Activated naive CD8-positive, alpha-beta T cell treated with anti-CD3 and anti-CD28 coated beads for 36 hours (primary cell): ENCODE data around the gene POMT2. TPM values are rescaled to one million over a fixed set of nuclear protein-coding genes. Genes with fewer than 3 reads are reported as not detected.

Source experiments
- DNase-seq: peaks from one replicate; pipeline ENCODE4 v3.0.0; 2021
- H3K27ac Mint-ChIP-seq: one replicate; pipeline ENCODE4 v1.8.0; 2022; ENCODE audit warnings: mild to moderate bottlenecking, moderate library complexity, mixed read lengths
- H3K27me3 Mint-ChIP-seq: one replicate; pipeline ENCODE4 v1.8.0; 2022; ENCODE audit warnings: mild to moderate bottlenecking, mixed read lengths
- H3K36me3 Mint-ChIP-seq: one replicate; pipeline ENCODE4 v1.8.0; 2021; ENCODE audit warnings: mild to moderate bottlenecking, mixed read lengths
- H3K4me1 Mint-ChIP-seq: one replicate; pipeline ENCODE4 v1.8.0; 2021; ENCODE audit warnings: mixed read lengths
- H3K4me3 Mint-ChIP-seq: one replicate; pipeline ENCODE4 v1.8.0; 2022; ENCODE audit warnings: mild to moderate bottlenecking, moderate library complexity, mixed read lengths
- H3K9me3 Mint-ChIP-seq: one replicate; pipeline ENCODE4 v1.8.0; 2022; ENCODE audit warnings: mixed read lengths
- total RNA-seq, 2 experiments: library from RNA; stranded (reverse); gene quantifications; one replicate each; pipeline ENCODE4 v1.2.3, GENCODE V29; 2021

POMT2 gene
- total RNA-seq, 2 experiments from 2014 or later = 14.2 to 18.1 TPM

- H3K36me3 Mint-ChIP-seq = no peaks in the 10 kb centered on the region
- DNase-seq = no peak
- no peak overlapping the region for H3K4me3 Mint-ChIP-seq
- peaks cover 4% of the 10 kb centered on the region for H3K27me3 Mint-ChIP-seq
- H3K4me1 Mint-ChIP-seq = no peaks in the 10 kb centered on the region
- H3K9me3 Mint-ChIP-seq = no peaks in the 10 kb centered on the region
- no peak overlapping the region for H3K27ac Mint-ChIP-seq
Measured at GRCh38 chr14:77256694-77257093, 64.0 kb downstream of the POMT2 start.

GRCh38 chr14:77253333-77254190 lies 67.1 kb downstream of the POMT2 start:
- no peaks in the 10 kb centered on the region for H3K4me1 Mint-ChIP-seq
- no peak for DNase-seq
- H3K9me3 Mint-ChIP-seq = no peaks in the 10 kb centered on the region
- H3K27ac Mint-ChIP-seq = no peak overlapping the region
- H3K4me3 Mint-ChIP-seq = no peak overlapping the region
- no peaks in the 10 kb centered on the region for H3K27me3 Mint-ChIP-seq
- no peaks in the 10 kb centered on the region for H3K36me3 Mint-ChIP-seq

GRCh38 chr14:77251870-77252269 lies 68.8 kb downstream of the POMT2 start:
- no peaks in the 10 kb centered on the region for H3K36me3 Mint-ChIP-seq
- DNase-seq = no peak
- no peak overlapping the region for H3K27ac Mint-ChIP-seq
- H3K4me3 Mint-ChIP-seq = no peak overlapping the region
- no peaks in the 10 kb centered on the region for H3K4me1 Mint-ChIP-seq
- H3K27me3 Mint-ChIP-seq = no peaks in the 10 kb centered on the region
- H3K9me3 Mint-ChIP-seq = no peaks in the 10 kb centered on the region

GRCh38 chr14:77250927-77251326 lies 69.8 kb downstream of the POMT2 start:
- Mint-ChIP-seq H3K9me3 (no peaks in the 10 kb centered on the region), H3K27me3 (no peaks in the 10 kb centered on the region), H3K4me1 (no peaks in the 10 kb centered on the region), H3K4me3 (no peak overlapping the region), H3K36me3 (no peaks in the 10 kb centered on the region), H3K27ac (no peak overlapping the region)
- no peak for DNase-seq

GRCh38 chr14:77249286-77249685 lies 71.4 kb downstream of the POMT2 start:
- DNase-seq = no peak
- Mint-ChIP-seq H3K36me3 (no peaks in the 10 kb centered on the region), H3K9me3 (no peaks in the 10 kb centered on the region)

GRCh38 chr14:77248666-77249065 lies 72.0 kb downstream of the POMT2 start:
- H3K4me1 Mint-ChIP-seq = no peaks in the 10 kb centered on the region
- H3K9me3 Mint-ChIP-seq = no peaks in the 10 kb centered on the region
- no peaks in the 10 kb centered on the region for H3K36me3 Mint-ChIP-seq
- no peak overlapping the region for H3K27ac Mint-ChIP-seq
- no peak for DNase-seq
- no peak overlapping the region for H3K4me3 Mint-ChIP-seq
- H3K27me3 Mint-ChIP-seq = no peaks in the 10 kb centered on the region

More at GRCh38 chr14:77249286-77249685, 71.4 kb downstream of the POMT2 start:
- H3K27ac Mint-ChIP-seq = no peak overlapping the region
- no peaks in the 10 kb centered on the region for H3K4me1 Mint-ChIP-seq
- H3K27me3 Mint-ChIP-seq = no peaks in the 10 kb centered on the region
- no peak overlapping the region for H3K4me3 Mint-ChIP-seq

- no peaks in the 10 kb centered on the region for H3K9me3 Mint-ChIP-seq
- no peak overlapping the region for H3K4me3 Mint-ChIP-seq
- no peak for DNase-seq
- H3K4me1 Mint-ChIP-seq = no peaks in the 10 kb centered on the region
- H3K27ac Mint-ChIP-seq = no peak overlapping the region
- no peaks in the 10 kb centered on the region for H3K36me3 Mint-ChIP-seq
- H3K27me3 Mint-ChIP-seq = no peaks in the 10 kb centered on the region
Measured at GRCh38 chr14:77246784-77247183, 73.9 kb downstream of the POMT2 start.

- no peak for DNase-seq
- no peaks in the 10 kb centered on the region for H3K9me3 Mint-ChIP-seq
- no peaks in the 10 kb centered on the region for H3K27me3 Mint-ChIP-seq
- H3K4me3 Mint-ChIP-seq = no peak overlapping the region
- no peak overlapping the region for H3K27ac Mint-ChIP-seq
- H3K4me1 Mint-ChIP-seq = no peaks in the 10 kb centered on the region
- no peaks in the 10 kb centered on the region for H3K36me3 Mint-ChIP-seq
Measured at GRCh38 chr14:77245820-77246219, 74.9 kb downstream of the POMT2 start.

GRCh38 chr14:77243853-77244252 lies 76.8 kb downstream of the POMT2 start:
- Mint-ChIP-seq H3K9me3 (no peaks in the 10 kb centered on the region), H3K4me1 (no peaks in the 10 kb centered on the region), H3K4me3 (no peak overlapping the region), H3K27me3 (no peaks in the 10 kb centered on the region), H3K36me3 (no peaks in the 10 kb centered on the region), H3K27ac (no peak overlapping the region)
- no peak for DNase-seq

- H3K27ac Mint-ChIP-seq = no peak overlapping the region
- H3K4me3 Mint-ChIP-seq = no peak overlapping the region
- H3K4me1 Mint-ChIP-seq = no peaks in the 10 kb centered on the region
- H3K36me3 Mint-ChIP-seq = no peaks in the 10 kb centered on the region
- no peak for DNase-seq
- H3K27me3 Mint-ChIP-seq = no peaks in the 10 kb centered on the region
- no peaks in the 10 kb centered on the region for H3K9me3 Mint-ChIP-seq
Measured at GRCh38 chr14:77242752-77243151, 77.9 kb downstream of the POMT2 start.

- no peak overlapping the region for H3K4me3 Mint-ChIP-seq
- H3K9me3 Mint-ChIP-seq = no peaks in the 10 kb centered on the region
- no peak overlapping the region for H3K27ac Mint-ChIP-seq
- no peak for DNase-seq
- H3K4me1 Mint-ChIP-seq = no peaks in the 10 kb centered on the region
- no peaks in the 10 kb centered on the region for H3K27me3 Mint-ChIP-seq
- H3K36me3 Mint-ChIP-seq = no peaks in the 10 kb centered on the region
Measured at GRCh38 chr14:77241955-77242354, 78.7 kb downstream of the POMT2 start.

- H3K4me1 Mint-ChIP-seq = no peaks in the 10 kb centered on the region
- no peak overlapping the region for H3K27ac Mint-ChIP-seq
- H3K36me3 Mint-ChIP-seq = no peaks in the 10 kb centered on the region
- H3K9me3 Mint-ChIP-seq = no peaks in the 10 kb centered on the region
- no peak overlapping the region for H3K4me3 Mint-ChIP-seq
- H3K27me3 Mint-ChIP-seq = no peaks in the 10 kb centered on the region
- no peak for DNase-seq
Measured at GRCh38 chr14:77240336-77240915, 80.3 kb downstream of the POMT2 start.

GRCh38 chr14:77239412-77239811 lies 81.3 kb downstream of the POMT2 start:
- H3K9me3 Mint-ChIP-seq = no peaks in the 10 kb centered on the region
- no peak for DNase-seq
- H3K4me1 Mint-ChIP-seq = no peaks in the 10 kb centered on the region
- H3K4me3 Mint-ChIP-seq = no peak overlapping the region
- H3K27ac Mint-ChIP-seq = no peak overlapping the region
- no peaks in the 10 kb centered on the region for H3K27me3 Mint-ChIP-seq
- H3K36me3 Mint-ChIP-seq = no peaks in the 10 kb centered on the region

- Mint-ChIP-seq H3K4me1 (no peaks in the 10 kb centered on the region), H3K27ac (no peak overlapping the region), H3K27me3 (no peaks in the 10 kb centered on the region), H3K9me3 (no peaks in the 10 kb centered on the region), H3K4me3 (no peak overlapping the region), H3K36me3 (no peaks in the 10 kb centered on the region)
- no peak for DNase-seq
Measured at GRCh38 chr14:77238996-77239395, 81.7 kb downstream of the POMT2 start.

GRCh38 chr14:77238356-77238755 lies 82.3 kb downstream of the POMT2 start:
- H3K36me3 Mint-ChIP-seq = no peaks in the 10 kb centered on the region
- H3K4me3 Mint-ChIP-seq = no peak overlapping the region
- DNase-seq = no peak
- no peaks in the 10 kb centered on the region for H3K27me3 Mint-ChIP-seq
- H3K27ac Mint-ChIP-seq = no peak overlapping the region
- no peaks in the 10 kb centered on the region for H3K4me1 Mint-ChIP-seq
- H3K9me3 Mint-ChIP-seq = no peaks in the 10 kb centered on the region

GRCh38 chr14:77236814-77237213 lies 83.9 kb downstream of the POMT2 start:
- no peaks in the 10 kb centered on the region for H3K9me3 Mint-ChIP-seq
- H3K27ac Mint-ChIP-seq = no peak overlapping the region
- no peaks in the 10 kb centered on the region for H3K27me3 Mint-ChIP-seq
- H3K4me3 Mint-ChIP-seq = no peak overlapping the region
- no peaks in the 10 kb centered on the region for H3K4me1 Mint-ChIP-seq
- H3K36me3 Mint-ChIP-seq = no peaks in the 10 kb centered on the region
- no peak for DNase-seq
